ENCODE measurements around the gene OPN3.

Gene OPN3

GRCh38 chr1:241598249-241598648 lies 41.9 kb downstream of the OPN3 start:
- no peak for TF ChIP-seq ZFX (IDR thresholded peaks at IDR 0.05)
- TF ChIP-seq CTCF (conservative IDR thresholded peaks at IDR 0.05), result no peak
- no peak overlapping the region for H3K27ac ChIP-seq

DNA sequence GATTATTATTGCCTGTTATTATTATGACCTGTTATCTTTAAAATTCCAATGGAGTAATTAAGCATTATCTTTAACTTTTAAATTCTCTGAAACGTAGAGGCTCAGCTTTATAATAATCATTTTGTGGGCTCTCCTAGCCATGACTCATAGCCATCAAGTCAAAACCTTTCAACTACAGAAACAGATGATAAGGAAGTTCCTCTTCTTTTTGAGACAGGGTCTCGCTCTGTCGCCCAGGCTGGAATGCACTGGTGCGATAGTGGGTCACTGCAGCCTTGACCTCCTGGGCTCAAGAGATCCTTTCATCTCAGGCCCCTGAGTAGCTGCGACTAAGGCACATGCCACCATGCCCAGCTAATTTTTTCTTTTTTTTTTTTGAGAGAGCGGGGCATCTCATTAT lies 43.5 kb downstream of the OPN3 start:
- TF ChIP-seq ZFX (IDR thresholded peaks at IDR 0.05) (no peak), CTCF (conservative IDR thresholded peaks at IDR 0.05) (no peak)
- no peak overlapping the region for H3K27ac ChIP-seq

DNA sequence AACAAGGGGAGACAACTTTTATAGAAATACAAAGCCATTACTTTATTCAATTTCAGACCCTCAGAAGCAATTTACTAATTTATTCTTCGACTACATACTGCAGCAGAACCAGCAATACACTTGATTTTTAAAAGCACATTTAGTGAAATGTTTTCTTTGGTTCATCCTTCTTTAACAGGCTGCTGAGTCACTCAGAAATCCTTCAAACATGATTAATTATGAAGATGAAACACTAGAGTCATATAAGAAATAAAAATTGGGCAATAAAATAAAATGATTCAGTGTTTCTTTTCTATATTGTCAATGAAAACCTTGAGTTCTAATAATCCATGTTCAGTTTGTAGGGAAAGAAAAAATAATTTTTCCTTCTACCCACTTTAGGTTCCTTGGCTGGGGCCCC lies 47.0 kb downstream of the OPN3 start:
- TF ChIP-seq ZFX (IDR thresholded peaks at IDR 0.05) (no peak), CTCF (conservative IDR thresholded peaks at IDR 0.05) (no peak)
- H3K27ac ChIP-seq, result no peak overlapping the region

- TF ChIP-seq ZFX (IDR thresholded peaks at IDR 0.05), result no peak
- TF ChIP-seq CTCF (conservative IDR thresholded peaks at IDR 0.05), result no peak
- no peak overlapping the region for H3K27ac ChIP-seq
Observed at GRCh38 chr1:241592273-241592958, 47.8 kb downstream of the OPN3 start.

DNA sequence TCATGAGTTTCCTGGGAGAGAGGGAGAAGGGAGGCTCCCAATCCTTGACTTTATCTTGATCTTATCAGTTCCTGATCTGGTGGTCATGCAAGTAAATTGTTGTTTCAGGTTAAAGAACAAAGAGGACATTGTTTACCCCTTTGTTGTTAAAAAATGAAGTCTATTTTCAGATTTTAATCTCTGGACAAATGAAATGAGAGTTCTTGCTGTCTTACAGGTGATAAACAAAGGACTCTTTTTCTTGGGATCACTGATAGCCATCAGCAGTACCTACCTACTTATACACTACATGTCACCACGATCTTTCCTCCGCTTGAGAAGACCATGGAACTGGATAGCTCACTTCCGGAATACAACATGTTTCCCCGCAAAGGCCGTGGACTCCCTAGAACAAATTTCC lies 48.4 kb downstream of the OPN3 start:
- H3K27ac ChIP-seq, result no peak overlapping the region
- TF ChIP-seq CTCF (conservative IDR thresholded peaks at IDR 0.05) (no peak), ZFX (IDR thresholded peaks at IDR 0.05) (no peak)

DNA sequence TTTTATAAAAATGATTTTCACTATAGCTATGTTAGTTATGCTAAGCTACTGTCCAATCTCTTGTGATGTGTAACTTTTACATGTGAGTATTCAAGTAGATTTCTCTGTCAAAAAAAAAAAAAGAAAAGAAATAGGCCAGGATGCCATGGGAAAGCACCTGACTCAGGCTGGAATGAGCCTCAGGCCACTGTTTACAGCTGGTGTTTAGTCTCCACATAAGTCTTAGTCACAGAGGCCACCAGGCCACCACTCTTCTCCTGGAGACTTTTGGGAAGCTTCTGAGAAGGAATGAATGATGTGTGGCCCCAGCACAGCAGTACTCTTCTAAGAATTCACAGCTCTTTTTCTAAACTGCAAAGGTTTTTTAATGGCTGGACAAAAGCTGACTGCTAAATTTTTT lies 48.9 kb downstream of the OPN3 start:
- no peak overlapping the region for H3K27ac ChIP-seq
- TF ChIP-seq ZFX (IDR thresholded peaks at IDR 0.05), result no peak
- TF ChIP-seq CTCF (conservative IDR thresholded peaks at IDR 0.05), result no peak

DNA sequence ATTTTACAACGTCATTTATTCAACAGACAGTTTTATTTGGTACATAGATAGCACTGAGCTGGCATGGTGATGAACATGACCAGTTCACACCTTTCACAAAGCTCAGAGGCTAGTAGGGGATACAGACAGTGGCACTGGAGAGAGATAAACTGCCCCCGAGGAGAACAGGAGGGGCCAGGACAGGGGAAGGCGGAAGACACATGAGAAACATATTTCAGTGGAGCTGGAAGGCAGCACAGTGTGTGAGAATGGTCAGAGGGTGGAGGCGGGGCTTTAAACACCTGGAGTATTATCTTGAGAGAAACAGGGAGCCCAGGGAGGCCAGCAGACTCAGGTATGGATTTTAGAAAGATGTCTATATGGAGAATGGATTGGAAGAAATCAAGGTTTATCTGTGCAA lies 49.5 kb downstream of the OPN3 start:
- H3K27ac ChIP-seq, result no peak overlapping the region
- TF ChIP-seq ZFX (IDR thresholded peaks at IDR 0.05) (no peak), CTCF (conservative IDR thresholded peaks at IDR 0.05) (no peak)

Data from C4-2B (cell line).